ENCODE data around the gene ACY1.
A peak's percentile ranks its signal among the peaks of the same experiment; 100 is the strongest.

DNA sequence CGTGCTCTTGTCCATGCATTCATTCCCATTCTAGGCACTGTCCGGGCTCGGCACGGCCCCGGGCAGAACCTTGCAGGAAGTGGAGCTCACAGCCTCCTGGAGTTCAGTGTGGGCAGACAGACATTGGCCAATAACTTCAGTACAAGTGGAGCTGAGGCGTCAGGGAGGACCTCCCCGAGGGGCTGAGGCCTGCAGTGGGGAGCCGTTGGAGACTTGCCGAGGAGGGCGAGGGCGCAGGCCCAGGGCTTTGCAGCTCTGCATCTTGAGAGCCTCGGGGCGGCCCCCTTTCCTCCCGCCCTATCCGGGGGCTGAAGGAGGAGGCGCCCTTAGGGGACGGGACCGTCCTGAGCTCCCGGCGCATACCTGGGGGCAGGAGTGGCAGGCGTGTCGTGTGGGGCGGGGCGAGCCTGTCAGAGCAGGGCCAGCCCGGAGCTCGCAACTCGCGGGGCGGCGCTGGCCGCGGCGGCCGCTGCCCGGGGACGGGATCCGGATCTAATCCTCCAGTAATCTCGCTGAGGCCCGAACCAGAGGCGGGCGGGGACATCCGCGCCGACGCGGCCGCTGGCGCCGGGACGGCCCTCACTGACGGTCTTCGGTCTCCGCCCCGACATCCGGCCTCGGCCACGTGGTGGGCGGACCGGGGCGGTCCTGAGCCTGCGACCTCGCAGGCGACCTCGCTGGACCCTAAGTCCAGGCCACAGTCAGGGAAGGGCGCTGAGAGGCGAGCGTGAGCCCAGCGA, at the start of gene ACY1:
- no peak for TF ChIP-seq FOXP2 (optimal IDR thresholded peaks at IDR 0.05; ENCODE audit: control extremely low read depth, extremely low read length, insufficient read depth)
- peak; percentile 51 for TF ChIP-seq POLR2AphosphoS5 (IDR thresholded peaks at IDR 0.05; ENCODE audit: borderline replicate concordance, low read depth, low read length)
- no peak for TF ChIP-seq EZH2 (IDR thresholded peaks at IDR 0.05)

All from SK-N-MC (cell line).